ENCODE data around the gene MYO18B.

DNA sequence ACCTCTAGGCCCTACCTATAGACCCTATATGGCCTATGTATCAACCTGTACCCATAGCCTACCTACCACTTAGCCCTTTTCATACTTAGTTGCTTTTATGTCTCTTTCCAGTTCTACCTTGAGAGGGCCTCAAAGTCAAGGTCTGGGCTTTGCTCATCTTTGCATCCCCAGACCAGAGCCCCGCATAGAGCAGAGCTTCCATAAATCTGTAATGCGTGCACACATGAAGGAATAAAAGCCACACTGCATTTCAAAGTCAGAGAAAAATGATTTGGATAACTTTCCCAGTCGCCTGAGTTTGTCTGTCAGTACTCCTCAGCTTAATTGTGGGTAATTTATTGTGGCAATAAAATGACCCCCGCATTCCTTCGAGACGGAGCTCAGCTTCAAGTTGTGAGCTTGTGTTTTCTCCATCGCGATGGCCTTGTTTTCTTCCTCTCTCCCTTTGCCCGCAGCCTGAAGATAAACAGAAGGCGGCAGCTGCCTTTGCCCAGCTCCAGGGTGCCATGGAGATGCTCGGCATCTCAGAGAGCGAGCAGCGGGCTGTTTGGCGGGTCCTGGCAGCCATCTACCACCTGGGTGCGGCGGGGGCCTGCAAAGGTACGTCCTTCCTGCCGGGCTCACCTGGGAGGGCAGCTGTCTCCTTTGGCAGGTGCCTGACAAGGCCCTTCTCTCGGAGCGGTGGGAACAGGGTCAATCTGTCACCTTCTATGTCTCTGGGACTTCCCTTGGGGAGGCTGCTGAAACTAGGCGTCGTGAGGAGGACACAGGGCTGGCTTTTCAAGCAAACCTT lies 55.7 kb downstream of the MYO18B start:
- no peak for TF ChIP-seq CTCF (IDR thresholded peaks at IDR 0.05)
- no peak for TF ChIP-seq POLR2A (IDR thresholded peaks at IDR 0.05)

Data from ovary (tissue), 3 donors.